BE2C (cell line): ENCODE data around the gene C17orf50.
A peak's percentile ranks its signal among the peaks of the same experiment; 100 is the strongest.

Source experiments
- DNase-seq: peaks from one replicate; pipeline ENCODE4 v3.0.0-alpha.2; 2020
- H3K27me3 ChIP-seq: fragments of 250-450 bp; sonication (Bioruptor Pico); 2 replicates; pipeline ENCODE4 v1.5.1; 2020; ENCODE audit warnings: mild to moderate bottlenecking
- H3K36me3 ChIP-seq: fragments of 250-450 bp; sonication (Bioruptor Pico); 2 replicates; pipeline ENCODE4 v1.5.1; 2020; ENCODE audit warnings: mild to moderate bottlenecking
- H3K4me1 ChIP-seq: fragments of 250-450 bp; sonication (Bioruptor Pico); 2 replicates; pipeline ENCODE4 v1.5.1; 2020
- H3K4me3 ChIP-seq: 2 replicates; pipeline ENCODE4 v1.5.1; 2011; ENCODE audit warnings: low read depth, low read length
- H3K9me3 ChIP-seq: fragments of 250-450 bp; sonication (Bioruptor Pico); 2 replicates; pipeline ENCODE4 v1.5.1; 2020
- TF ChIP-seq, protein P1 (sequence below): IDR thresholded peaks from 2 replicates; pipeline ENCODE4 v1.5.1; 2012; ENCODE audit warnings: mild to moderate bottlenecking, low read depth, low read length

The C17orf50 gene

GRCh38 chr17:35775583-35775982 is 14.9 kb downstream of the C17orf50 start:
- TF ChIP-seq, protein P1, sequence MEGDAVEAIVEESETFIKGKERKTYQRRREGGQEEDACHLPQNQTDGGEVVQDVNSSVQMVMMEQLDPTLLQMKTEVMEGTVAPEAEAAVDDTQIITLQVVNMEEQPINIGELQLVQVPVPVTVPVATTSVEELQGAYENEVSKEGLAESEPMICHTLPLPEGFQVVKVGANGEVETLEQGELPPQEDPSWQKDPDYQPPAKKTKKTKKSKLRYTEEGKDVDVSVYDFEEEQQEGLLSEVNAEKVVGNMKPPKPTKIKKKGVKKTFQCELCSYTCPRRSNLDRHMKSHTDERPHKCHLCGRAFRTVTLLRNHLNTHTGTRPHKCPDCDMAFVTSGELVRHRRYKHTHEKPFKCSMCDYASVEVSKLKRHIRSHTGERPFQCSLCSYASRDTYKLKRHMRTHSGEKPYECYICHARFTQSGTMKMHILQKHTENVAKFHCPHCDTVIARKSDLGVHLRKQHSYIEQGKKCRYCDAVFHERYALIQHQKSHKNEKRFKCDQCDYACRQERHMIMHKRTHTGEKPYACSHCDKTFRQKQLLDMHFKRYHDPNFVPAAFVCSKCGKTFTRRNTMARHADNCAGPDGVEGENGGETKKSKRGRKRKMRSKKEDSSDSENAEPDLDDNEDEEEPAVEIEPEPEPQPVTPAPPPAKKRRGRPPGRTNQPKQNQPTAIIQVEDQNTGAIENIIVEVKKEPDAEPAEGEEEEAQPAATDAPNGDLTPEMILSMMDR, result no peak
- Histone ChIP-seq H3K4me1 (peaks cover 26% of the 10 kb centered on the region), H3K27me3 (no peaks in the 10 kb centered on the region), H3K4me3 (no peak overlapping the region), H3K9me3 (no peaks in the 10 kb centered on the region), H3K36me3 (no peaks in the 10 kb centered on the region)
- no peak for DNase-seq

DNA sequence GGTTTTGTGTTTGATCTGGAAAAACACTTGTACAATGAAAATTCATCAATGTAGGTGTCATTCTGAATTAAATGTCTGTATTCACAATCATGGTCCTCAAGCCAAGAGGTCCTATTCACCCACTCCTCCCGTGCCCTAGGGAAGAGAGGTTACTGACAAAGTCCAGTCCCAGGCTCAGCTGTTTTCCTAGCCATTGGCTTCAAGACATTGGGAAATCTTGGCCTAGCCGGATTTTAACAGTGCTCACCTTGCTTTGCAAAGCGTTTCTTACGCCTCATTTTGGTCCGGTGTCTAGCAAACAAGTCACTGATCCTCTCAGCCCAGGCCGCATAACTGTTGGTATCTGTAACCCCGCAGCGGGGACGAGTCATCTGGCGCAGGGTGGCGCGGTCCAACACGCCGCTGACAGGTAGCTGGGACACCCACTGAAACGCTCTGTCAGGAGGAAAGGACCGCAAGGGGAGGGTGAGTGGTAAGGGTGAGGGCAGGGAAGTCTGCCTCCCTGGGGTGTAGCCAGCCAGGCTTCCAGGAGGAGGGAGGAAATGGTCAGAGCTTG is 18.0 kb downstream of the C17orf50 start:
- Histone ChIP-seq H3K27me3 (no peaks in the 10 kb centered on the region), H3K36me3 (no peaks in the 10 kb centered on the region), H3K4me1 (peaks cover 24% of the 10 kb centered on the region), H3K4me3 (no peak overlapping the region), H3K9me3 (no peaks in the 10 kb centered on the region)
- TF ChIP-seq, protein P1, result no peak
- DNase-seq, result no peak

DNA sequence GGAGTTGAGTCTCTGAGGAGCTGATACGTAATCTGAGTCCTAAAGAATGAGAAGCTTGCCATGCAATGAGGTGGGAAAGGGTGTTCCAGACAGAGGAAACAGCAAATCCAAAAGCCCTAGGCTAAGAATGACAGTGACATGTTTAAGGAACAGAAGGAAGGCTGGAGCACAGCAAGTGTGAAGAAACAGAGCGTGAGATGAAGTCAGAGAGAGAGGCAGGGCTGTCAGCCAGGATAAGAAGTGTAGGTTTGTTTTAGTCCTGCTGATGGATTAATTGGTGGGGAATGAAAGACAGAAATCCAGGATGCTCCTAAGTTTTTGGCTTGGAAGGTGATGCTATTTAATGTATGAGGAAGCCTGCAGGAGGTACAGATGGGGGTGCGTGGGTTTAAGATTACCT is 20.3 kb downstream of the C17orf50 start:
- H3K4me3 ChIP-seq, result no peak overlapping the region
- no peaks in the 10 kb centered on the region for H3K9me3 ChIP-seq
- H3K36me3 ChIP-seq, result no peaks in the 10 kb centered on the region
- TF ChIP-seq, protein P1, result no peak
- no peaks in the 10 kb centered on the region for H3K27me3 ChIP-seq
- H3K4me1 ChIP-seq, result peaks cover 13% of the 10 kb centered on the region
- DNase-seq, result no peak

DNA sequence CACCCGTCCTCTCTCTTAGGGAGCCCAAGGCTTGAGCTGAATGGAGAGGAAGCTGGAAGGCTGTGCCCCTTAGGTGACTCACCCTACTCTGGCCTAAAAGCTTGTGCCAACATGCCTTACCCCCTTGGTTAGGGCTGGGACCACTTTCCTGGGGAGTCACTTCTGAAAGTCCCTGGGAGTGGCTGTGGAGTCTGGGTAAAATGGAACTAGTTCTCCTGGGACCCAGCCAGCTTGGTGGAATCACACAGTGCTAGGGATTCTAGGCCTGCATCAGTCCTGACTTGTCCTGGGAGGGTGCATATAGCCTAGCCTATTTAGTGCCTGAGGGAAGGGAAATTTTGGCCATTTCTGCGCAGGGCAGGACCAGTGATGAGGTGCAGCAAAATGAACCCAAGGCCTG is 24.2 kb downstream of the C17orf50 start:
- Histone ChIP-seq H3K9me3 (no peaks in the 10 kb centered on the region), H3K36me3 (no peaks in the 10 kb centered on the region), H3K4me3 (no peak overlapping the region), H3K4me1 (peaks cover 37% of the 10 kb centered on the region), H3K27me3 (no peaks in the 10 kb centered on the region)
- DNase-seq, result no peak
- TF ChIP-seq, protein P1, result no peak

DNA sequence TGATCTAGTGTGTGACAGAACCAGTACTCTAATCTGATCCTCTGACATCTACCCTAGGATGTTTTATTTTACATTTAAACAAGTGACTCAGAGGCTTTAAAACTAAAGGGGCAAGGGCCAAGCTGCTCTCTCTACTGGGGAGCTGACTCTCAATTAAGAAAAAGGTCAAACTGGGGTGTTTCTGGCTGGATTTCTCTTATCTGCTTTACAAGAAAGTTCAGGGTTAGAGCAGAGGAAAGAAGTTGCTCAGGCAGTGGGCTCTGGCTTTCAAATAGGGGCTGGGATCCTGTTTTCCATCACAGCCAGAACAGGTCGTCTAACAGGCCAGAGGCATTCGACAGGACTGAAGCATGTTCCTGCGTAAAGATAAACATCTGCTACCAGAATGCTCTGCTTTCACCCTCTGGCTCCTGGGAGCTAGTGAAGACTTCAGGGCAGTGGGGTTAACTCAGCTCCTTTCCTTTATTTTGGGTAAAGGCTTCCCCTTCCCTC is 26.3 kb downstream of the C17orf50 start:
- DNase-seq, result peak; percentile 82
- H3K36me3 ChIP-seq, result no peaks in the 10 kb centered on the region
- TF ChIP-seq, protein P1, result no peak
- no peaks in the 10 kb centered on the region for H3K9me3 ChIP-seq
- no peaks in the 10 kb centered on the region for H3K27me3 ChIP-seq
- peaks cover 37% of the 10 kb centered on the region for H3K4me1 ChIP-seq
- no peak overlapping the region for H3K4me3 ChIP-seq

- TF ChIP-seq, protein P1, result no peak
- no peaks in the 10 kb centered on the region for H3K9me3 ChIP-seq
- no peaks in the 10 kb centered on the region for H3K36me3 ChIP-seq
- no peak overlapping the region for H3K4me3 ChIP-seq
- H3K4me1 ChIP-seq, result peaks cover 37% of the 10 kb centered on the region
- DNase-seq, result peak; percentile 53
- no peaks in the 10 kb centered on the region for H3K27me3 ChIP-seq
These were observed 28.0 kb downstream of the C17orf50 start for GRCh38 chr17:35788477-35789368.
